HG03097 (cell line): Measurements from ENCODE around the gene ATP8B4.

Experiments
- ATAC-seq: cut with Tn5 transposase; IDR thresholded peaks from one replicate; pipeline ENCODE4 v1.9.1; 2021; ENCODE audit not compliant: unreplicated experiment, low FRiP score

The ATP8B4 gene

GRCh38 chr15:50067254-50067653 lies 51.8 kb downstream of the ATP8B4 start:
- no peak for ATAC-seq

DNA sequence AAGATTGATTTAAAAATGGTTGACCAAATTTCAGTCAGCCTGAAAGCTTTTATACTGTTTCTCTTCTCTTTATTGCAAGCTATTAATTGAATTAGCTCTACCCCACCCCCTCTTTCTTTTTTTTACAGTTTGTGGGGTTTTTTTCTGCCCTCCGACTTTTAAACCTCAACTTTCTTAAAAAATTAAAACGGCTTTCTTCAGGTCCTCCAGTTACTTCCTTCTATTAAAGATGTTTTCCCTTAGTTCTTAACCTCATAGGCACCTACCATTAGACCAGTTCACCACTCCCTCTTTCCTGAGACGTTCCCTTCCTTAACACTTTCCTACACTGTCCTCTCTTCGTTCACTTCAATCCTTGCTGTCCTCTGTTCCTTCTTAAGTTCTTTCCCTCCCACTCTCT lies 52.4 kb downstream of the ATP8B4 start:
- no peak for ATAC-seq

DNA sequence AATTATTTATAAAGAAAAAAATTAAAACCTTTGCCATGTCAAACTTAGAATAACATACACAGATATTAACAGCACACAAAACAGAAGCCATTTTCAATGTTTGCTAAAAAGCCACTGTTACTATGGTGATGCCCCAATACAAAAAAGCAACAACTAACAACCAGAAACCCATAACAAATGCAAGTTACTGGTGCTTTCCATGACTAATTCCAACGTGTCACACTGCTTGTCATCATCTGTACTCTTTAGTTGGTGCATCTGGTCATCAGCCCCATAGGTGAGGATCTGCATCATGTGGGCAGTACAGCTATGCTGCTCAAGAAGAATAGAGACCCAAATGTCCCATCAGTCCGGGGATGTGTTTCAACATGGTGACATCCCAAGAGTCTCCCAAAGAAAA lies 52.8 kb downstream of the ATP8B4 start:
- ATAC-seq = no peak

DNA sequence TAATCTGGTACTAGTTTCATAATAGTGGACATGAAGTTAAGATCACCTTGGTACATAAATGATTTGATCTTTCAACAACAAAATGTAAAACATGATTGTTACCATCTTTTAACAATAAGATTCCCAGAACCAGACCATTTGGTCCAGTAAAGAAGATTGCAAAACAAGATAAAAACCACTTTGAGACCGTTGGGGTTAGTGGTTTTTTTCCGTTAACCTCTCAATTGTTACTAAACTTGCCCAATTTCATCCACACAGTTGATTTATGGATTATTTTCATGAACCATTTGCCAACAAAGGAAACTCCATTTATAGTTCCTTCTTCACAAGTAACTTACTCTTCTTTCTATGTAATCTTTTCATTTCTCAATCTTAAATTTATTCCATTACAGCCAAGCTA lies 53.8 kb downstream of the ATP8B4 start:
- no peak for ATAC-seq

GRCh38 chr15:50064673-50065072 lies 54.4 kb downstream of the ATP8B4 start:
- ATAC-seq = no peak

GRCh38 chr15:50063226-50063625 lies 55.8 kb downstream of the ATP8B4 start:
- no peak for ATAC-seq

DNA sequence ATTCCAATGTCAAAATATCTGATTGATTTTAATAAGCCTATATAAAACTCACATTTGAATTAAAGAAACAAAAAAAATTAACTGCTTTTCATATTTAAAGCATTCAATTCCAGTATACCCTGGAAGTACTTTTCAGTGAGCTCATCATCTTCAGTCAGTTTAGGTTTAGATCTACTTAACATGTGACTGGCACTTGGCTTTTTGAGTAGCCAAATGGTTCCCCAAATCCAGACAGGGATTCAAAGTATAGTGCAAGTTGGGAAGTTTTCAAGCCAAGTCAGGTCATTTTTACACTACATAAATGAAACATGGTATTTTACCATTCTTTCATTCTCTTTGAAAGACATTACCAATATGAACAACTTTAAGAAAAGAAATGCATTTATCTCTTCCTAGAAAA lies 57.5 kb downstream of the ATP8B4 start:
- ATAC-seq = no peak

- ATAC-seq = no peak
Observed at GRCh38 chr15:50059883-50060282, 59.1 kb downstream of the ATP8B4 start.

GRCh38 chr15:50059203-50059772 lies 59.7 kb downstream of the ATP8B4 start:
- ATAC-seq = no peak

- no peak for ATAC-seq
Observed at GRCh38 chr15:50057905-50058639, 61.0 kb downstream of the ATP8B4 start.

DNA sequence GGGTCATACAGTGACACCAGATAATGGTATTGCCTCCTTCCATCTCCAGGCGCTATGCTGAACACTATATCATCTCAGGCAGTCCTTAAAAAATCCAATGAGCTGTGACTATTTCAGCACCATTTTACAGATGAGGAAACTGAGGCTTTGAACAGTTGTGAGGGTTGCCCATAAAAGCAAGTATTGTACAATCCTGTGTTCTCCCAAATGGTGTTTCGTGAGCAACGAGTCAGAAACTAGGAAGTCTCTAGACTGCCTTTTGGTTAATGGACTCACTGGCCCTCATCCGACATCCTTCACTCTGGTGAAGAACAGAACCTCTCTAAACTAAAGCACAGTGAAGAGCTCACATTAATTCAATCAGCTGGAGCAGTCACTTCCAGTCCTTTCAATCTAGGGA lies 61.8 kb downstream of the ATP8B4 start:
- no peak for ATAC-seq

DNA sequence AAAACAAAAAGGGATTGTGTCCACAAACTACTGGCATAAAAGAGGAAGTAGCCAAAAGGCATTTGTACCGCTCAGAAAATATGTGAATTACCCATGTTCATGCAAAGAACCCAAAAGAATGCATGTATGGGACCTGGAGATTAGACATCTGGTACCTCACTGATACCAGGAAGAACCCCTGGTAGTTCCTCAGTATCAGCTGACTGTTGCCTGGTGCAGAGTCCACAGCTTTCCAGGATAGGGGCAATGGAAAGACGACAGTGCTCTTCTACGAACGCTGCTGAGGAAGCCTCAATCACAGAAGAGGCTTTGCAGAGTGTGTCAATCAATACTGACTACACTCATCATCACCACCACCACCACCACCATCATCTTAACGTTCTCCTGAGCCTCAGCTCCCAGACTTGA lies 63.3 kb downstream of the ATP8B4 start:
- ATAC-seq = no peak

DNA sequence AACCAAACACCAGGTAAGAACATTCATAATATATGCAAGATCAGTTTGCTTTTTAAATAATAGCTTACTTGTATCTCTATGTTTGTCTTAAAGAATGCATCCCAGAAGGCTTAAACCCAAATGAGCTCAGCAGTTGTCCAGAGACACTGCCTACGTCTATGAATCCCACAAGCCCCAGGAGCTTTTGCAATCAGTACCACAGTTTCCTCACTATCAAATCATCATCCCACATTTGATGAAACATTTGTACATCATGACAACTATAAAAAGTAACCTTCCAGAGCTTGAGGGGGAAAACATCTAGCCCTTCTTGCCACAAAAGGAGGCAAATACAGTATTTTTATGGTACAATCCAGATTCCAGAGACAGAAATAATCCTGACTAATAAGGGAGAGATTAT lies 63.7 kb downstream of the ATP8B4 start:
- no peak for ATAC-seq

- no peak for ATAC-seq
Observed at GRCh38 chr15:50053055-50053856, 65.8 kb downstream of the ATP8B4 start.

- ATAC-seq = no peak
Observed at GRCh38 chr15:50051811-50052419, 67.1 kb downstream of the ATP8B4 start.

DNA sequence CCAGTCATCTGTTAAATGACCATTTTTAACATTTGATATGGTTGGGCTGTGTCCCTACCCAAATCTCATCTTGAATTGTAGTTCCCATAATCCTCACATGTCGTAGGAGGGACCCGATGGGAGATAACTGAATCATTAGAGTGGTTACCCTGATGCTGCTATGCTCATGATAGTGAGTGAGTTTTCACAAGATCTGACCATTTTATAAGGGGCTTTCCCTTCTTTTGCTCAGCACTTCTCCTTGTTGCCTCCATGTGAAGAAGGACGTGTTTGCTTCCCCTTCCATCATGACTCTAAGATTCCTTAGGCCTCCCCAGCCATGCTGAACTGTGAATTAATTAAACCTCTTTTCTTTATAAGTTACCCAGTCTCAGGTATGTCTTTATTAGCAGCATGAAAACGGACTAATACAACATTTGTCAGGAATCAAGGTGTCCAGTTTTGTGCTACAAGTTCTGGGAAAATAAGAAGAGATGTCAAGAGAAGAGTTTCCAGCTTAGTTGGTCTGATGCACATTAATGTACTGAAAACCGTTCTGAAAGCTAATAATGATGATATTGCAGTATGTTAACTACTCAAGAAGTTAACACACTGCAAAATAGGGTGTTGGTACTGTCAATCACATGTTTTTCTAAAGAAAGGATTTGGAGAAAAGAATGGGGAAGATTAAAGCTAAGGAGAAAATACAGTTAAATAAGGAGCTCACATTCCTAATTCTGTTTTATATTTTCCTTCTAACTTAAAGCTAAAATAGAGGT lies 67.9 kb downstream of the ATP8B4 start:
- no peak for ATAC-seq

GRCh38 chr15:50049871-50050270 lies 69.2 kb downstream of the ATP8B4 start:
- no peak for ATAC-seq

GRCh38 chr15:50046867-50047266 lies 72.2 kb downstream of the ATP8B4 start:
- ATAC-seq = no peak

- ATAC-seq = no peak
Observed at GRCh38 chr15:50046159-50046558, 72.9 kb downstream of the ATP8B4 start.

DNA sequence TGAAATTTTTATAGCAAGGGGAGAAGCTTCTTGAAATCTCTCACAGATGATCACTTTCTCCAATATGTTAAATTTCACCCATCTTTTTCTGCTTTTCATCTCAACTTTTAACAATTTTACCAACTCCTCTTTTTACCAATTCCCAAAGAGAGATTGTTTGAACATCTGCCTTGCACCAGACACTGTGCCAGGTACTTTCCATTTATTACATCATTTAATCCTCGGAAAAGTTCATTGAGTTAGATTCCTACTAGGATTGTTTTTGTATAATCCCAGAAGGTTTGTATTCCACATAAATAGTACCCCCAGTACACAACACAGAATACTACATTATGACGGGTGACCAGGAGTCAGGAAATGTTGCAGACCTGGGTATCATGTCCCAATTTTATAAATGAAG lies 74.1 kb downstream of the ATP8B4 start:
- no peak for ATAC-seq

GRCh38 chr15:50044406-50044805 lies 74.6 kb downstream of the ATP8B4 start:
- no peak for ATAC-seq
